NCI-H446 (cell line): ENCODE data around the gene CELSR2.
A peak's percentile ranks its signal among the peaks of the same experiment; 100 is the strongest.

Experiments used
- DNase-seq, 2 experiments: peaks; one replicate each; lab custom pipeline; 2025; lab: John Stamatoyannopoulos, UW

The CELSR2 gene

DNA sequence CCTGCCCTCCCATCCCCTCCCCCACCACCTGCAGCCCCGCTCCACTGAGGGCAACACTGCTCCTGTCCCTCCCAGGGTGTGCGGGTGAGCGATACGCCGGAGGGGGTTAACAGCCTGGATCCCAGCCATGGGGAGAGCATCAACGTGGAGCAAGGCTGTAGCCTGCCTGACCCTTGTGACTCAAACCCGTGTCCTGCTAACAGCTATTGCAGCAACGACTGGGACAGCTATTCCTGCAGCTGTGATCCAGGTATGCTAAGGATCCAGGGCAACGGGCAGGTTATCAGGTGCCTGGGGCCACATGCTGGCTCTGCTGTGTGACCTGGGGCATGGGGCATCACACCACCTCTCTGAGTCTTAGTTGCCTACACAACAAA is 15.0 kb downstream of the CELSR2 start:
- DNase-seq: no peak

DNA sequence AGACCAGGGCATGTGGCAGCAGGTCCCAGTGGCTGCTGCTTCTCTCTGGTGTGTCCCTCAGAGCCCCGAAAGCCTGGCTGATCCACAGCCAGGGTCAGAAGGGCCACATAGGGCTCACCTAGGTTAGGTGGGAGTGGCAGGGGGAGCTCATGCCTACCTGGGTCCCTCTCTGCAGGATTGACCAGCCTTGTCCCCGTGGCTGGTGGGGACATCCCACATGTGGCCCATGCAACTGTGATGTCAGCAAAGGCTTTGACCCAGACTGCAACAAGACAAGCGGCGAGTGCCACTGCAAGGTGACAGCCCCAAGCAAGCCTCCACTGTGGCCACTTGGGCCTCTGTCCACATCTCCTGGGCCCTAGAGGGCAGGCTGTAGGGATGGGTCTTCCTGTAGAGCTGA is 15.7 kb downstream of the CELSR2 start:
- DNase-seq: no peak

DNA sequence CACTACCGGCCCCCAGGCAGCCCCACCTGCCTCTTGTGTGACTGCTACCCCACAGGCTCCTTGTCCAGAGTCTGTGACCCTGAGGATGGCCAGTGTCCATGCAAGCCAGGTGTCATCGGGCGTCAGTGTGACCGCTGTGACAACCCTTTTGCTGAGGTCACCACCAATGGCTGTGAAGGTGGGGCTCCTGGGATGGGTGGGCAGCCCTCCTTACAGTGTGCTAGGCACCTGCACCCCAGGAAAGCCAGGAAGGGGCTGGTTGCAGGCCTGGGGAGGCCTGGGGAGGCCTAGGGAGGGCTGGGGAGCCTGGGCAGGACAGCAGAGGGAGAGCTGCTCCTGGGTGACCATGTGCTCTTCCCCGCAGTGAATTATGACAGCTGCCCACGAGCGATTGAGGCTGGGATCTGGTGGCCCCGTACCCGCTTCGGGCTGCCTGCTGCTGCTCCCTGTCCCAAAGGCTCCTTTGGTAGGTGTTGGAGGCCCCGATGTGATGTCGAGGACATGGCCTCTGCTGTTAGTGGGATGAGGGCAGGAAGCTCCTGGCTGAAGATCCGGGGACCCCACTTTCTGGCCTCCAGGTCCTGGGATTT is 16.5 kb downstream of the CELSR2 start:
- DNase-seq: no peak

DNA sequence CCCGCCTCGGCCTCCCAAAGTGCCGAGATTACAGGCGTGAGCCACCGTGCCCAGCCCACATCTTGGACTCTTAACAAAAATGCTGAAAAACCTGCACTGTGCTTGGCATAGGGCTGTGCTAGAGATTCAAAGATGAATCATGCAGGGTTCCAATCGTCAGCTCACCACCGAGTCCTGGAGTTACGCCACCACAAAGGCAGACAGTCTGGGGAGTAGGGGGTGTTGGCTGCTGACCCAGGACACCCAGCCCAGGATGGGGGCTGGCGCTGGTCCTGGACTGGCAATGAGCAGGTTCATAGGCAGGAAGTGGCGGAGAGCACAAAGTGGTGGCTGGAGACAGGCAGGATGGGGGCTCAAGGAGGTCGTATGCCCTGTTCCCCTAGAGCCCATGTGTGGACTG is 17.6 kb downstream of the CELSR2 start:
- peak in 1 of 2 experiments; percentile 65 for DNase-seq

DNA sequence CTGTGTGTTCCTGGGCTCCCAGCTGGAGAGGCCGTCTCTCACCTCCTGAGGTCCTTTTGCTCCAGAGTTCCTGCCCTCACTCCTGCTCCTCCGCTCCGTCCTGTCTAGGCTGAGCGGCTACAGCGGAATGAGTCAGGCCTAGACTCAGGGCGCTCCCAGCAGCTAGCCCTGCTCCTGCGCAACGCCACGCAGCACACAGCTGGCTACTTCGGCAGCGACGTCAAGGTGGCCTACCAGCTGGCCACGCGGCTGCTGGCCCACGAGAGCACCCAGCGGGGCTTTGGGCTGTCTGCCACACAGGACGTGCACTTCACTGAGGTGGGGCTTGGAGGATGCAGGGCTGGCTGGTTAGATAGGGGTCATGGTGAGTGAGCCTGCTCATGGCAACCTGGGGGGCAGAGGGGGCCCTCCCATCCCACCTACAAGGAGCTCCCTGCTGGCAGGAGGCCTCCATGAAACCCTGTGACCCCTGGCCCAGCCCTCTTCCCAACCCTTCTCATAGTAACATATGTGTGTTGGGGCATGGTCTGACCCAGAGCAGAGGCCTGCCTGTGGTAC is 18.5 kb downstream of the CELSR2 start:
- no peak for DNase-seq

DNA sequence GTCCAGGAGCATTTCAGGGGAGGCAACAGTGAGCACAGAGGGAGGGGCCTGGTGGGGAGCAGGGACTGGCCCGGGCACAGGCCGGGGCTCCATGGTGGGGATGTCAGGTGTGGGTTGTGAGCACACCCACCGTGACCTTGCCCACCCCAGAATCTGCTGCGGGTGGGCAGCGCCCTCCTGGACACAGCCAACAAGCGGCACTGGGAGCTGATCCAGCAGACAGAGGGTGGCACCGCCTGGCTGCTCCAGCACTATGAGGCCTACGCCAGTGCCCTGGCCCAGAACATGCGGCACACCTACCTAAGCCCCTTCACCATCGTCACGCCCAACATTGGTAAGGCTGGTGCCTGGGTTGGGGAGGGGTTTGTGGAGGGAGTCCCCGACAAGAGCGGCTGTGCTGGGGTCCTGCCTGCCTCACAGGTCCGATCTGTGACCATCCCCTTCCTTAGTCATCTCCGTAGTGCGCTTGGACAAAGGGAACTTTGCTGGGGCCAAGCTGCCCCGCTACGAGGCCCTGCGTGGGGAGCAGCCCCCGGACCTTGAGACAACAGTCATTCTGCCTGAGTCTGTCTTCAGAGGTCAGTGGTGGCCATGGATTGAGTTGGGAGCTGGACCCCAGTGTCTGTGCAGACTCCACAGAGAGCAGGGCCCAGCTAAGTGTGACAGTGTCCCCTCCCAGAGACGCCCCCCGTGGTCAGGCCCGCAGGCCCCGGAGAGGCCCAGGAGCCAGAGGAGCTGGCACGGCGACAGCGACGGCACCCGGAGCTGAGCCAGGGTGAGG is 19.3 kb downstream of the CELSR2 start:
- DNase-seq: no peak

DNA sequence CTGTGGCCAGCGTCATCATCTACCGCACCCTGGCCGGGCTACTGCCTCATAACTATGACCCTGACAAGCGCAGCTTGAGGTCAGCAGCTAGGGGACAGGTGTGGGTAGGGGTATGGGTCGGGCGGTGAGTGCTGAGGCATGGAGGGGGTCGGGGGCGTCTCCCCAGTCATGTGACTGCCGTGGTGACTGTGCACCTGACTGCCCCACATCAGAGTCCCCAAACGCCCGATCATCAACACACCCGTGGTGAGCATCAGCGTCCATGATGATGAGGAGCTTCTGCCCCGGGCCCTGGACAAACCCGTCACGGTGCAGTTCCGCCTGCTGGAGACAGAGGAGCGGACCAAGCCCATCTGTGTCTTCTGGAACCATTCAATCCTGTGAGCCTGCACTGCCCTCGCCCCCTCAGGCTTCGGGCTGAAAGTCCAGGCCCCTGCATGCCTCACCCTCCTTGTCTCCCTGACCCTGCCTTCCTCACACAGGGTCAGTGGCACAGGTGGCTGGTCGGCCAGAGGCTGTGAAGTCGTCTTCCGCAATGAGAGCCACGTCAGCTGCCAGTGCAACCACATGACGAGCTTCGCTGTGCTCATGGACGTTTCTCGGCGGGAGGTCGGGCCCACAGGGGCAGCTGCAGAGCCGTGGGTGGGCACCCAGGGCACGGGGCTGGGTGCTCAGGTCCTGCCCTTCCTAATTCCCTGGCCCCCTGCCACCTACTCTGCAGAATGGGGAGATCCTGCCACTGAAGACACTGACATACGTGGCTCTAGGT is 20.1 kb downstream of the CELSR2 start:
- DNase-seq: no peak

DNA sequence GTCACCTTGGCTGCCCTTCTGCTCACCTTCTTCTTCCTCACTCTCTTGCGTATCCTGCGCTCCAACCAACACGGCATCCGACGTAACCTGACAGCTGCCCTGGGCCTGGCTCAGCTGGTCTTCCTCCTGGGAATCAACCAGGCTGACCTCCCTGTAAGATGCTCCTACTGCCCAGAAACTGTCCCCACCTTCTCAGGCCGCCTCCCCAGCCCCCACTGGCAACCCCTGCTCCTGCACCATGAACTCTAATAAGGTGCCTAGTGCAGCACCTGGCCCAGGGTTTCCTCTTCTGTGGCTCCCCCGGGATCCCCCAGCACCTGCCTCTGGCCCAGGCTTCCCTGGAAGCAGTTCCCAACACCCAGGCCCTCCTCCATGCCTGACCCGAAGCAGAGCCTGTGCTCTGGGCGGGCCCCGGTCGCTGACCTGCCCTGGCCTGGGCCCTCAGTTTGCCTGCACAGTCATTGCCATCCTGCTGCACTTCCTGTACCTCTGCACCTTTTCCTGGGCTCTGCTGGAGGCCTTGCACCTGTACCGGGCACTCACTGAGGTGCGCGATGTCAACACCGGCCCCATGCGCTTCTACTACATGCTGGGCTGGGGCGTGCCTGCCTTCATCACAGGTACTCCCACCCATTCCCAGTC is 20.8 kb downstream of the CELSR2 start:
- no peak for DNase-seq

DNA sequence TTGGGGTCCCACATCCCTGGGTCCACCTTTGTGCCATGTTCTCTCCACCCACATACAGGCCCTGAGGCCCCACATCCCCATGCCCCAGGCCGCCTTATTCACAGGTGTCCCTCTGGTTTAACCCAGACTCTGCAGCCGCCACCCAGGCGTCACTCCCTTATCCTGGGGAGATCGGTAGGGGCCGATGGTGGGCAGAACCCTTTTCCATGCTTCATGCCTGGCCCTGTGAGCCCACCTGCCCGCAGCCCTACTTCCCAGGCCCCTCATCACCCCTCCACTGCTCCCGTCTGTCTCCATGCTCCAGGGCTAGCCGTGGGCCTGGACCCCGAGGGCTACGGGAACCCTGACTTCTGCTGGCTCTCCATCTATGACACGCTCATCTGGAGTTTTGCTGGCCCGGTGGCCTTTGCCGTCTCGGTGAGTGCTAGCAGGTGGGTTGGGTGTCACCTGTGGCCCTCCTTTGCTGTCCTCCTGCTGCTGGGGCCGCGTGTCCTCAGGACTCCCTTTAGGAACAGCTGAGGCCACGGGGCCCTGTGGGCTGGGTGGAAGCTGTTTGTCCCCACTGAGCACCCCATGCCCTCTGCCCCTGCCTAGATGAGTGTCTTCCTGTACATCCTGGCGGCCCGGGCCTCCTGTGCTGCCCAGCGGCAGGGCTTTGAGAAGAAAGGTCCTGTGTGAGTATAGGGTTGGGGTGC is 21.4 kb downstream of the CELSR2 start:
- DNase-seq: no peak

DNA sequence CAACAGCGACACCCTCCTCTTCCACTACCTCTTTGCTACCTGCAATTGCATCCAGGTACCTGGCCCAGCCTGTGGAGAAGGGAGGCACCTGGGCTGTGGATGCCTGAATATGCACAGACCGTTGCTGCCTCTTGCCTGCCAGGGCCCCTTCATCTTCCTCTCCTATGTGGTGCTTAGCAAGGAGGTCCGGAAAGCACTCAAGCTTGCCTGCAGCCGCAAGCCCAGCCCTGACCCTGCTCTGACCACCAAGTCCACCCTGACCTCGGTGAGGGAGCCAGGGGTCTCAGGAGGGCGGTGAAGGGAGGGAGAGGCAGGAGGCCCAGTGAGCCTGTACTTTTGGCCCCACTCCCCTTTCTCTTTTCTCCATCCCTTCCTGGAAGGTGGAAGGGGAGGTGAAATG is 22.1 kb downstream of the CELSR2 start:
- no peak for DNase-seq

DNA sequence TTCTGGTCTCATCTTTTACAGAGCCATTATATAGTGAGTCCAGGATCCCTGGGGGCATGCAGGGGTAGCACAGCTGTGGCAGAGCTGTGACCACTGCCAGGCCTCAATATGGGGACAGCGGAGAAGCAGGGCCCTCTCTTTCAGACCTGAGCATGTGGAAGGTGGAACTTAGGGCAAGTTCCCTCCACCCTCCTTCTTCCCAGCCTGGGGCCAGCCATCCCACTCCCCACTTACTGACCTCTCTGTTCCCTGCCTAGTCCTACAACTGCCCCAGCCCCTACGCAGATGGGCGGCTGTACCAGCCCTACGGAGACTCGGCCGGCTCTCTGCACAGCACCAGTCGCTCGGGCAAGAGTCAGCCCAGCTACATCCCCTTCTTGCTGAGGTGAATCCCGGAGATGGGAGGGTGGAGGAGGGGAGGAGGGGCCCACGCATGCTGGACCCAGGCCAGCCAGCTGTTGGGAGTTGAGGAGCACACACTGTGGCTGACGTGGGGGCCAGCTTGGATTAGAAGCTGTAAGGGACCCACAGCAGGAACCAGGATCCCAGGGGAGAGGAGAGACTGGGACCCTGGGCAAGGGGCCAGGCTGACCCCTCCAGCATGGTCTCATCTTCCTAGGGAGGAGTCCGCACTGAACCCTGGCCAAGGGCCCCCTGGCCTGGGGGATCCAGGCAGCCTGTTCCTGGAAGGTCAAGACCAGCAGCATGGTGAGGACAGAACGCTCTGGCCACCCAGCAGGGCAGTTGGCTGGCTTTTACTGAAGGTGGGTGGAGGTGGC is 22.9 kb downstream of the CELSR2 start:
- DNase-seq: no peak

DNA sequence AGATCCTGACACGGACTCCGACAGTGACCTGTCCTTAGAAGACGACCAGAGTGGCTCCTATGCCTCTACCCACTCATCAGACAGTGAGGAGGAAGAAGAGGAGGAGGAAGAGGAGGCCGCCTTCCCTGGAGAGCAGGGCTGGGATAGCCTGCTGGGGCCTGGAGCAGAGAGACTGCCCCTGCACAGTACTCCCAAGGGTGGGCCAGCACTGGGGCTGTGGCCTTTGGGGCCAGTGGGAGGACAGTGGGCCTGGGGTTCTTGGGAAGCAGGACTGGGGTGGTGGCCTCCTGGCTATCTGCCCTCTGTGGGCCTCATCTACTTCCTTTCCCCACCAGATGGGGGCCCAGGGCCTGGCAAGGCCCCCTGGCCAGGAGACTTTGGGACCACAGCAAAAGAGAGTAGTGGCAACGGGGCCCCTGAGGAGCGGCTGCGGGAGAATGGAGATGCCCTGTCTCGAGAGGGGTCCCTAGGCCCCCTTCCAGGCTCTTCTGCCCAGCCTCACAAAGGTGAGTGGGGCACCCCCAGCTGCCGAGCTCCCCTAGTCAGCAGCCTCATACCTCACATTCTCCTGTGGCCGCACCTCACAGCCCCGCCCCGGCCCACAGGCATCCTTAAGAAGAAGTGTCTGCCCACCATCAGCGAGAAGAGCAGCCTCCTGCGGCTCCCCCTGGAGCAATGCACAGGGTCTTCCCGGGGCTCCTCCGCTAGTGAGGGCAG is 23.6 kb downstream of the CELSR2 start:
- DNase-seq: no peak

DNA sequence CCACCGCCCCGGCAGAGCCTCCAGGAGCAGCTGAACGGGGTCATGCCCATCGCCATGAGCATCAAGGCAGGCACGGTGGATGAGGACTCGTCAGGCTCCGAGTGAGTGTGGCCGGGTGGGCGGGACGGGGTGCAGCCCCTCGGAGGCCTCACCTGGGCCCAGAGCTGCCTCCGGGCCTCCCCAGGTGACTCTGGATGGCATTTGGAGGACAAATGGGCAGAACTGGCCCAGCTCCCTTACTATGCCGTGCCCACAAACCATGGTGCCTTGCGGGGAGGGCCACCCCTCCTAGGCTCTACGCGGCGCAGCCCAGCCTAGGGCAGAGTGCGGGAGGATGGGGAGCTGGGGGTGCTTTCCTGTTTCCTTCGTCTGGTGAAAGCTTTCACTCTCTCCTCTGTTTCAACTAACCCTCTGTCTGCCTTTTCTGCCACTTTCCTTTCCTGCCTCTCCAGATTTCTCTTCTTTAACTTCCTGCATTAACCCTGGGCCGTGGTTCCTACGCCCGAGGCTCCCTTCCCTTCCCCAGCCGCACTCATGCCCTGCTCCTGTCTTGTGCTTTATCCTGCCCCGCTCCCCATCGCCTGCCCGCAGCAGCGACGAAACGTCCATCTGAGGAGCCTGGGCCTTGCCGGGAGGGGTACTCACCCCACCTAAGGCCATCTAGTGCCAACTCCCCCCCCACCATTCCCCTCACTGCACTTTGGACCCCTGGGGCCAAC is 24.4 kb downstream of the CELSR2 start:
- no peak for DNase-seq

DNA sequence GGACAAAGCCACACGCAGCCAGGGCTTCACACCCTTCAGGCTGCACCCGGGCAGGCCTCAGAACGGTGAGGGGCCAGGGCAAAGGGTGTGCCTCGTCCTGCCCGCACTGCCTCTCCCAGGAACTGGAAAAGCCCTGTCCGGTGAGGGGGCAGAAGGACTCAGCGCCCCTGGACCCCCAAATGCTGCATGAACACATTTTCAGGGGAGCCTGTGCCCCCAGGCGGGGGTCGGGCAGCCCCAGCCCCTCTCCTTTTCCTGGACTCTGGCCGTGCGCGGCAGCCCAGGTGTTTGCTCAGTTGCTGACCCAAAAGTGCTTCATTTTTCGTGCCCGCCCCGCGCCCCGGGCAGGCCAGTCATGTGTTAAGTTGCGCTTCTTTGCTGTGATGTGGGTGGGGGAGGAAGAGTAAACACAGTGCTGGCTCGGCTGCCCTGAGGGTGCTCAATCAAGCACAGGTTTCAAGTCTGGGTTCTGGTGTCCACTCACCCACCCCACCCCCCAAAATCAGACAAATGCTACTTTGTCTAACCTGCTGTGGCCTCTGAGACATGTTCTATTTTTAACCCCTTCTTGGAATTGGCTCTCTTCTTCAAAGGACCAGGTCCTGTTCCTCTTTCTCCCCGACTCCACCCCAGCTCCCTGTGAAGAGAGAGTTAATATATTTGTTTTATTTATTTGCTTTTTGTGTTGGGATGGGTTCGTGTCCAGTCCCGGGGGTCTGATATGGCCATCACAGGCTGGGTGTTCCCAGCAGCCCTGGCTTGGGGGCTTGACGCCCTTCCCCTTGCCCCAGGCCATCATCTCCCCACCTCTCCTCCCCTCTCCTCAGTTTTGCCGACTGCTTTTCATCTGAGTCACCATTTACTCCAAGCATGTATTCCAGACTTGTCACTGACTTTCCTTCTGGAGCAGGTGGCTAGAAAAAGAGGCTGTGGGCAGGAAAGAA is 25.5 kb downstream of the CELSR2 start:
- no peak for DNase-seq

DNA sequence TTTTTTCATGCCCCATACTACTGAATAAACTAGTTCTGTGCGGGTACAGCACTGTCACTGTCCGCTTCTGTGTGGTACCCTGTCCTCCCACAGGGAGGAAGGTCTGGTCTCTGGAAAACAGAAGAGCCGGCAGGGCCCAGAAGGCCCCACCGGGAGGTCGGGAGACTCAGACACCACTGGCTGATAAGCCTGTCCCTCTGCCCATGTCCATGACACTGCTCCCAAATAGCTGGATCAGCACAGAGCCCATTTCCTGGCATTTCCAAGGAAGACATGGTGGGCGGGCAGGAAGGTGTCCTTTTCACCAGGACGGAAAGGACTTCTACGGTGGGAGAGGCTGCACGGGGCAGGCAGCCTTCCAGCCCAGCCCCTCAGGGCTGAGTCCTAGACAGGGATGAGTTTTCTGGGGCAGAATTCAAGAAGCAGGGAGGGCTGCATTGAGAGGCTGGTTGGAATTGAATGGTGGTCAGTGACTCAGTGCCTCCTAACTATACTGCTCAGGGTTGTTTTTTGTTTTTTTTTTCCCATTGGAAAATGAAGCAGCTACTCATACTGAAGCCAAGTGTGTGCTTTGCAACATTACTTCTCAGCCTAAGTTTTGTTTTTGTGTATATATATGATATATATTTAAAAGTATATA is 26.5 kb downstream of the CELSR2 start:
- no peak for DNase-seq

DNA sequence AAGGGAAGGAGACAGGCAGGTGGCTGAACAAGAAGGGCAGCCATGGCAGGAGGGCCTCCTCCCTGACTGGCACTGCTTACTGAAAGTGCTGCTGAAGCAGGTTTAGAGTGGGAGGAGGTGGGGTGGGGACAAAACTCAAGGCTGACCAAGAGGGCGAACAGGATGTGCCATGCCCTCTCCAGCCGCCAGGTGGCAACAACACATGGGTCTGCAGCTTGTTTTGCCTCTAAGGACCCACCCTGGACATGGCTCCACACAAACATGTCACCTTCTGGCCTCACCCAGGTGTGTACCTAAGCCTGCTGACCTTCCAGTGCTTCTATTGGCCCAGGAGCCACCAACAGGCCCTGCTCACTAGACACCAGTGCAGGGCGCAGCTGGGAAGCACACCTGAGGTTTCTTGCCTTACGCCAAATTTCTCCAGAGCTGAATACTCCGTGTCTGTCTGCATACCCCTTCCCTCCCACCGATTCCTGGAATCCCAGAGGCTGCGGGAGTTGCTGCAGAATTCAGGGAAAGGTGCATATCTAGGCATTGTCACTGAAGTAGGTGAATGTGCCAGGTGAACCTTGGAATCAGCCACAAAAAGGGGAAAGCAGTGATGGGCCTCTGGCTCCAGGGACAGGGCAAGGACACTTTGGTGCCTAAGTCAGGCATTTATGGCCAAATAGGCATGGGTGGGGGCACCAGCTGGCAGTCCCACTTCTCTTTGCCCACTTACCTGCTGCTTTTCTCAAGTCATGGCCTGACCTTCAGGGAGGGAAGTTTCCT is 28.3 kb downstream of the CELSR2 start:
- peak; percentile 38 to 67 for DNase-seq

DNA sequence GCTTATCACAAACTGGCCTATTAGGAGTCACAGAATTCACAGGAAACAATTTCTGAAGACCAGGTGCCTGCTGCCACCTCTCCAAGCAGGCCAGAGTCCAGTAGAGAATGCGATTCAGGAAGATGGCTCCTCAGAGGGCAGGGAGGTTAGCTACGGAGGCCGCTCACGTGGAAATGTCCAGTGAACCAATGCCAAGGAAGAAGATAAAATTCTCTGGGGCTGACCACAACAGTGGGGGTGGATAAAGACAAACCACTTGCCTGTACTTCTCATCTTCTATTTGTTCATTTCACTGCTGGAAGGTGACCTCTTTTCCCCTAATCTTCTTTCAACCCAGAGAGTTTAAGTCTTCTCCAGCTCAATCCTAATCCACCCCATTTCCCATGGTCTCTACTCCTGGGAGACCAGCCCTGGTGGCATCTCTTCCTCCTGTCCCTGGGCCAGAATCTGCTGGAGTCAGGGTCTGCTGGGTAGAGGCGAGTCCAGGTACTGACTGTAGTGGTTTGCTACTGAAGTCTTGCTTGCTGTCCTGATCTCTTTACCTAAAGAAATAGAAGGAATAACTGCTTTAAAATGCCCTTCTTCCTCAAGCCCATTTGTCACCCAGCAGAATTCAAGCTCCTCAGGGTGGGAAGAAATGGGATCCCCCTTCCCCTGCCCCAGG is 30.4 kb downstream of the CELSR2 start:
- DNase-seq: no peak
